Measurements from ENCODE around the gene ABCA12. TPM values are rescaled to one million over a fixed set of nuclear protein-coding genes. Genes with fewer than 3 reads are reported as not detected.

The ABCA12 gene
- total and polyA plus RNA-seq, 5 donors, result not detected

GRCh38 chr2:215068399-215068798, 70.0 kb downstream of the ABCA12 start:
- Histone ChIP-seq H3K27me3 (ENCODE audit: control insufficient read depth, insufficient read depth) (no peaks in the 10 kb centered on the region), H3K4me3 (ENCODE audit: low read length) (no peak overlapping the region), H3K9me3 (ENCODE audit: control insufficient read depth, low read length) (no peaks in the 10 kb centered on the region), H3K27ac (ENCODE audit: low read length) (no peak overlapping the region), H3K4me1 (ENCODE audit: control insufficient read depth, insufficient read depth, low read length) (no peaks in the 10 kb centered on the region)
- ATAC-seq, result no peak
- WGBS, result 66% methylated on average over 2 of the region's 2 CpGs
- intact Hi-C loops (cut with DNase I), result no loop called here
- DNase-seq, result no peak

- no peaks in the 10 kb centered on the region for H3K9me3 ChIP-seq (ENCODE audit: control insufficient read depth, low read length)
- 78% methylated on average over 2 of the region's 2 CpGs for WGBS
- H3K4me1 ChIP-seq (ENCODE audit: control insufficient read depth, insufficient read depth, low read length), result no peaks in the 10 kb centered on the region
- no peak overlapping the region for H3K27ac ChIP-seq (ENCODE audit: low read length)
- intact Hi-C loops (cut with DNase I), result no loop called here
- ATAC-seq (no peak), DNase-seq (no peak)
- no peaks in the 10 kb centered on the region for H3K27me3 ChIP-seq (ENCODE audit: control insufficient read depth, insufficient read depth)
- no peak overlapping the region for H3K4me3 ChIP-seq (ENCODE audit: low read length)
These were observed 72.3 kb downstream of the ABCA12 start for GRCh38 chr2:215066124-215066523.

DNA sequence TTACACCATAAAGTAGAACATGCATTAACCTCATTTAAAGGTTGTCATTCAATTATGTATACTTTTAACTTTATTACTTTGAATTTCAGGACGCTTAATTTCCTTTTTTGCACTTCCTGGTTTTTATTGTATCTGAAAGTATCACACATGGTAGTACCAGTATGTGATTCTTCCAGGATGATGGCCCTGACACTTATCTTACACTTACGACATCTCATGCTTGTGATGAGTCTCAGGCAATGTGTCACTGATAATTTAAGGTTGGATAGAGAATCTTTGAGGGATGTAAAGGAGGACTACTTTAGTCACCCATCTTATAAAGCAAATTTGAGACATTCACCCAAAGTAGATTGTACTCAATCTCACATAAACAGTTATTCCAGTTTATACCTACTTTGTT, 74.9 kb downstream of the ABCA12 start:
- ATAC-seq (no peak), DNase-seq (no peak)
- no peaks in the 10 kb centered on the region for H3K27me3 ChIP-seq (ENCODE audit: control insufficient read depth, insufficient read depth)
- H3K27ac ChIP-seq (ENCODE audit: low read length), result no peak overlapping the region
- intact Hi-C loops (cut with DNase I), result no loop called here
- 42% methylated on average over 2 of the region's 2 CpGs for WGBS
- no peaks in the 10 kb centered on the region for H3K9me3 ChIP-seq (ENCODE audit: control insufficient read depth, low read length)
- H3K4me3 ChIP-seq (ENCODE audit: low read length), result no peak overlapping the region
- no peaks in the 10 kb centered on the region for H3K4me1 ChIP-seq (ENCODE audit: control insufficient read depth, insufficient read depth, low read length)

GRCh38 chr2:215060861-215061536, 77.4 kb downstream of the ABCA12 start:
- no peak overlapping the region for H3K27ac ChIP-seq (ENCODE audit: low read length)
- no peak overlapping the region for H3K4me3 ChIP-seq (ENCODE audit: low read length)
- H3K9me3 ChIP-seq (ENCODE audit: control insufficient read depth, low read length), result no peaks in the 10 kb centered on the region
- 34% methylated on average over 7 of the region's 7 CpGs for WGBS
- intact Hi-C loops (cut with DNase I), result no loop called here
- peak in 2 of 3 donors; percentile 20 to 40 for DNase-seq
- no peak for ATAC-seq
- no peaks in the 10 kb centered on the region for H3K4me1 ChIP-seq (ENCODE audit: control insufficient read depth, insufficient read depth, low read length)
- H3K27me3 ChIP-seq (ENCODE audit: control insufficient read depth, insufficient read depth), result no peaks in the 10 kb centered on the region

DNA sequence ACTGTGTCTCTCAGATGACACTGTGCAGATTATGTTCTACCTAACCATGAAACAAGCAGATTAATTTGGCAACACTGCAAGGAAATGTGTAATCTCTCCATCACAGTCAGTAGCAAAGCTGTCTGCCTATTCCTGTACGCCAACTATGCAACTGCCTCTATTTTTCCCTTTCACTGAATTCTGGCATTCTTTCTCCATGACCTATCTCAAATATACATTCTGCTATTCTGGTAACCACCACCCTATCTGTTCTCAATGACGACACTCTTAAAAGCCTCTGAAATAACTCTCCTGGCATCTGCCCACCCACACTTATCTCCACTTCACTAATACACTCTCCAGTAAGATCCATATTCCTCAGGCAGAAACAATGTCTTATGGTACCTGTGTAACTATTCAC, 78.7 kb downstream of the ABCA12 start:
- no peak for ATAC-seq
- H3K27ac ChIP-seq (ENCODE audit: low read length), result no peak overlapping the region
- no peak for DNase-seq
- no peak overlapping the region for H3K4me3 ChIP-seq (ENCODE audit: low read length)
- H3K27me3 ChIP-seq (ENCODE audit: control insufficient read depth, insufficient read depth), result no peaks in the 10 kb centered on the region
- no peaks in the 10 kb centered on the region for H3K9me3 ChIP-seq (ENCODE audit: control insufficient read depth, low read length)
- 10% methylated on average over 2 of the region's 2 CpGs for WGBS
- intact Hi-C loops (cut with DNase I), result no loop called here
- H3K4me1 ChIP-seq (ENCODE audit: control insufficient read depth, insufficient read depth, low read length), result no peaks in the 10 kb centered on the region

DNA sequence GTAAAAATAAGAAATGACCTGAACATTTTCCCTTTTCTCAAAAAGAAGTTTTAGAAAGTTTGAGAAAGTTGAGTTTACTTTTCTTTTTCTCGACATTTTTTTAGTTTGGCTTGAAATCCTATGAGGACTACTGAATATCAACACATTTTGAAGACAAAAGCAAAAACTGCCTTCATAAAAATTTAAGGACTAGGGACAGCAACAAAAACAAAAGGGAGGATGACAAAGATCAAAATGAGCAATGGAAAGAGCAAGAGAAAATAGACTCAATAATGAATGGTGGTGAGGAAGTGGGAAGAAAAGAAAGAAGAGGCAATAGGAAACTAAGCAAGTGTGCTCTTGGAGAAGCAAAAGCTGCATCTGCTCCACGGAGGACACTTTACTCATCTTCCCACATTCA, 82.5 kb downstream of the ABCA12 start:
- 77% methylated on average over 2 of the region's 2 CpGs for WGBS
- no peaks in the 10 kb centered on the region for H3K4me1 ChIP-seq (ENCODE audit: control insufficient read depth, insufficient read depth, low read length)
- H3K27ac ChIP-seq (ENCODE audit: low read length), result no peak overlapping the region
- H3K4me3 ChIP-seq (ENCODE audit: low read length), result no peak overlapping the region
- intact Hi-C loops (cut with DNase I), result no loop called here
- ATAC-seq (no peak), DNase-seq (no peak)
- H3K27me3 ChIP-seq (ENCODE audit: control insufficient read depth, insufficient read depth), result no peaks in the 10 kb centered on the region
- H3K9me3 ChIP-seq (ENCODE audit: control insufficient read depth, low read length), result no peaks in the 10 kb centered on the region

DNA sequence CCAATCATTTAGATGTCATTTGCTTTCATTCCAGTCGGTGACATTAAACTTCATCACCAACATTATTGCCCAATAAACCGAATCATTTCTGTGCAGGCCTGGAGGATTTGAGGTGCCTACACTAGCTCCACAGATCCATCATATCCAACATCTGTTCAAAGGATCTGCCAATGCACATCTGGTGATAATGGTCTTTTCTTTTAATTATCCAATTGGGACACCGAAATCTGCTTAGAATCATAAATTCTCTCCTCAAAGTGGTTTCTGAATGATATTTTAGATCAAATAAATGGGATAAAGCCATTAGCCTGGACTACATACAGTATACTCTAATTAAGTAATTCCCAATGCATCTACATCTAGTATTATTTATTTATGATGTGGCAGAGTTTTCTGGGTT, 85.6 kb downstream of the ABCA12 start:
- ATAC-seq (no peak), DNase-seq (no peak)
- no peak overlapping the region for H3K4me3 ChIP-seq (ENCODE audit: low read length)
- H3K27me3 ChIP-seq (ENCODE audit: control insufficient read depth, insufficient read depth), result no peaks in the 10 kb centered on the region
- intact Hi-C loops (cut with DNase I), result no loop called here
- H3K9me3 ChIP-seq (ENCODE audit: control insufficient read depth, low read length), result no peaks in the 10 kb centered on the region
- no peaks in the 10 kb centered on the region for H3K4me1 ChIP-seq (ENCODE audit: control insufficient read depth, insufficient read depth, low read length)
- WGBS, result 88% methylated on average over 3 of the region's 3 CpGs
- no peak overlapping the region for H3K27ac ChIP-seq (ENCODE audit: low read length)

GRCh38 chr2:215052404-215052803, 86.0 kb downstream of the ABCA12 start:
- intact Hi-C loops (cut with DNase I), result no loop called here
- no peak overlapping the region for H3K4me3 ChIP-seq (ENCODE audit: low read length)
- DNase-seq (no peak), ATAC-seq (no peak)
- H3K27me3 ChIP-seq (ENCODE audit: control insufficient read depth, insufficient read depth), result no peaks in the 10 kb centered on the region
- H3K27ac ChIP-seq (ENCODE audit: low read length), result no peak overlapping the region
- no peaks in the 10 kb centered on the region for H3K4me1 ChIP-seq (ENCODE audit: control insufficient read depth, insufficient read depth, low read length)
- WGBS, result 96% methylated on average over 3 of the region's 3 CpGs
- H3K9me3 ChIP-seq (ENCODE audit: control insufficient read depth, low read length), result no peaks in the 10 kb centered on the region

DNA sequence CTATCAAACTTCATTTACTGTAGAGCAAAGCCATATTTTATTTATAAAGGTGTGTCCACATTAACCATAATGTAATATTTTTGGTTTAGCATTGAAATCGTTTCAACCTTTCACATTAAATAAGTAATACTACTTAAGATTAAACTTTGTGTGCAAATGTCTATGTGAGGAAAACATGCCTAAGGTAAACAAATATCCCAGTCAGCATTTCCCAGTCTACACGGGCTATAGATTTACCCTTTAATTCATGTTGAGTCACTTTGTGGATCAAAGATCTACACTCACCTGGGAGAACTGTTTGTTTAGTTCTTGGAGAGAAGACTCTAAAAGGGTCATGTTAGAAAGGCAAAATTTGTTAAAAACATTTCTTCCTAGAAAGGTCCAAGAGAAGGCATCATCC, 89.1 kb downstream of the ABCA12 start:
- H3K4me1 ChIP-seq (ENCODE audit: control insufficient read depth, insufficient read depth, low read length), result no peaks in the 10 kb centered on the region
- no peak overlapping the region for H3K27ac ChIP-seq (ENCODE audit: low read length)
- ATAC-seq (no peak), DNase-seq (no peak)
- intact Hi-C loops (cut with DNase I), result no loop called here
- no peaks in the 10 kb centered on the region for H3K27me3 ChIP-seq (ENCODE audit: control insufficient read depth, insufficient read depth)
- WGBS, result 81% methylated on average over 2 of the region's 2 CpGs
- H3K4me3 ChIP-seq (ENCODE audit: low read length), result no peak overlapping the region
- H3K9me3 ChIP-seq (ENCODE audit: control insufficient read depth, low read length), result no peaks in the 10 kb centered on the region

GRCh38 chr2:215038421-215038820, 100.0 kb downstream of the ABCA12 start:
- DNase-seq, result no peak
- H3K9me3 ChIP-seq (ENCODE audit: control insufficient read depth, low read length), result no peaks in the 10 kb centered on the region
- no peaks in the 10 kb centered on the region for H3K4me1 ChIP-seq (ENCODE audit: control insufficient read depth, insufficient read depth, low read length)
- H3K4me3 ChIP-seq (ENCODE audit: low read length), result no peak overlapping the region
- no peak for ATAC-seq
- H3K27me3 ChIP-seq (ENCODE audit: control insufficient read depth, insufficient read depth), result no peaks in the 10 kb centered on the region
- H3K27ac ChIP-seq (ENCODE audit: low read length), result no peak overlapping the region
- intact Hi-C loops (cut with DNase I), result no loop called here
- WGBS, result 89% methylated on average over 3 of the region's 3 CpGs

DNA sequence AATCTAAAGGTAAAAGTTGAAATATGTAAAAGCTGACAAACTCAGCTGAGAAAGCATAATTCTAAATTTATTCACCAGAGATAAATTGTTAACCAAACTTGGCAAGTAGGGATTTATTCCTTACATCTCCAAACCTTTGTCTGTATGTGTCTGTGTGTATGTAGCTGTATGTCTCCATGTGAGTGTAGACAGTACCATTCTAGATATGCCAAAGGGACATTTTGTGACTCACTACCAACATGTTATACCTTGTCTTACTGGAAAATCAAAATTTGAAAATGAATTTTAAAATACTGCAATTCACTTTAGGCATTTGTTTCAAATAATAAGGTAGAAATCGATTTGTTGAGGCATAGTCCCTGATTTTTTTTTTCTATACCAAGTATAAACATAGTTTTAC, 102.1 kb downstream of the ABCA12 start:
- WGBS, result 72% methylated on average over 1 of the region's 1 CpG
- no peaks in the 10 kb centered on the region for H3K9me3 ChIP-seq (ENCODE audit: control insufficient read depth, low read length)
- H3K4me3 ChIP-seq (ENCODE audit: low read length), result no peak overlapping the region
- H3K27ac ChIP-seq (ENCODE audit: low read length), result no peak overlapping the region
- H3K27me3 ChIP-seq (ENCODE audit: control insufficient read depth, insufficient read depth), result no peaks in the 10 kb centered on the region
- intact Hi-C loops (cut with DNase I), result no loop called here
- DNase-seq (no peak), ATAC-seq (no peak)
- no peaks in the 10 kb centered on the region for H3K4me1 ChIP-seq (ENCODE audit: control insufficient read depth, insufficient read depth, low read length)

GRCh38 chr2:215034154-215034553, 104.3 kb downstream of the ABCA12 start:
- no peak overlapping the region for H3K27ac ChIP-seq (ENCODE audit: low read length)
- intact Hi-C loops (cut with DNase I), result no loop called here
- ATAC-seq, result no peak
- H3K4me1 ChIP-seq (ENCODE audit: control insufficient read depth, insufficient read depth, low read length), result no peaks in the 10 kb centered on the region
- H3K9me3 ChIP-seq (ENCODE audit: control insufficient read depth, low read length), result no peaks in the 10 kb centered on the region
- no peaks in the 10 kb centered on the region for H3K27me3 ChIP-seq (ENCODE audit: control insufficient read depth, insufficient read depth)
- 55% methylated on average over 3 of the region's 3 CpGs for WGBS
- no peak for DNase-seq
- H3K4me3 ChIP-seq (ENCODE audit: low read length), result no peak overlapping the region

Measured in right cardiac atrium (tissue), 5 donors.